GM12878 (cell line): ENCODE measurements around the gene PDSS2.

Experiments used
- ATF7 ChIP-seq: fragments of 450-650 bp; IDR thresholded peaks from 2 replicates; pipeline ENCODE4 v1.6.1; 2016; ENCODE audit warnings: low read depth, mild to moderate bottlenecking
- CTCF ChIP-seq, 3 experiments: IDR thresholded peaks in 2 of 3; conservative IDR thresholded peaks in 1 of 3; 2 replicates each; pipeline ENCODE4 v1.5.1; 2011; ENCODE audit warnings: low read depth in 3 of 3, low read length in 3 of 3, mild to moderate bottlenecking in 3 of 3, control low read depth in 2 of 3, moderate library complexity in 2 of 3, inconsistent platforms in 1 of 3, mixed read lengths in 1 of 3; ENCODE audit not compliant: control insufficient read depth in 2 of 3, insufficient read depth in 1 of 3; ENCODE audit errors: extremely low read depth in 1 of 3
- EP300 ChIP-seq, 2 experiments: fragments of 150-350 bp in 1 of 2; IDR thresholded peaks; 2 replicates each; pipeline ENCODE4 v1.6.1; 2011 to 2012; ENCODE audit warnings: low read depth in 2 of 2, low read length in 2 of 2, borderline replicate concordance in 1 of 2, improper control_type of control experiment in 1 of 2, inconsistent platforms in 1 of 2; ENCODE audit not compliant: control insufficient read depth in 1 of 2
- HDAC2 ChIP-seq: fragments of 200-600 bp; sonication (generic); IDR thresholded peaks from 2 replicates; pipeline ENCODE4 v1.6.1; 2017
- HDAC6 ChIP-seq: fragments of 200-600 bp; sonication (generic); IDR thresholded peaks from one replicate; pipeline ENCODE4 v1.8.0; 2017; ENCODE audit warnings: antibody characterized with exemption; ENCODE audit not compliant: unreplicated experiment
- NFYB ChIP-seq: IDR thresholded peaks from 2 replicates; pipeline ENCODE4 v1.6.1; 2011; ENCODE audit warnings: low read depth, mild to moderate bottlenecking, low read length, improper control_type of control experiment, moderate library complexity; ENCODE audit not compliant: insufficient read depth
- POLR2AphosphoS5 ChIP-seq: IDR thresholded peaks from 2 replicates; pipeline ENCODE4 v1.6.1; 2011; ENCODE audit warnings: mild to moderate bottlenecking, low read length, inconsistent platforms
- RELA ChIP-seq: fragments of 450-650 bp; IDR thresholded peaks from 2 replicates; pipeline ENCODE4 v1.8.0; 2014; ENCODE audit warnings: borderline replicate concordance; ENCODE audit not compliant: partially characterized antibody
- TAF1 ChIP-seq: IDR thresholded peaks from 2 replicates; pipeline ENCODE4 v1.6.1; 2011; ENCODE audit warnings: mild to moderate bottlenecking, low read depth, low read length, borderline replicate concordance
- TCF3 ChIP-seq: IDR thresholded peaks from 2 replicates; pipeline ENCODE4 v1.6.1; 2012; ENCODE audit warnings: low read depth, mild to moderate bottlenecking, low read length, borderline replicate concordance; ENCODE audit not compliant: insufficient read depth

- TF ChIP-seq CTCF (IDR thresholded peaks at IDR 0.05 in 2 of 3, conservative IDR thresholded peaks at IDR 0.05 in 1 of 3; ENCODE audit: control insufficient read depth in 2 of 3, extremely low read depth in 1 of 3, insufficient read depth in 1 of 3, low read depth in 3 of 3, low read length in 3 of 3) (no peak), RELA (no peak), TCF3 (no peak), POLR2AphosphoS5 (no peak), HDAC2 (no peak), TAF1 (no peak), HDAC6 (no peak), ATF7 (no peak), EP300 (IDR thresholded peaks at IDR 0.05; ENCODE audit: borderline replicate concordance in 1 of 2, control insufficient read depth in 1 of 2, low read depth in 2 of 2, low read length in 2 of 2) (no peak), NFYB (no peak)
Measured at GRCh38 chr6:107230024-107230423, 229.3 kb downstream of the PDSS2 start.
